Left ventricle myocardium superior (tissue), 1 donor: Measurements from ENCODE around the gene WSCD2. TPM values are rescaled to one million over a fixed set of nuclear protein-coding genes. Genes with fewer than 3 reads are reported as not detected.

Source experiments
- ATAC-seq: fragments of 200-7000 bp; cut with Tn5 transposase; one replicate; pipeline ENCODE4 v1.9.1; 2020; ENCODE audit warnings: mild to moderate bottlenecking, moderate library complexity
- DNase-seq: peaks from one replicate; pipeline ENCODE4 v3.0.0-alpha.2; 2020
- intact Hi-C: fragments of 100-400 bp; cut with micrococcal nuclease; formaldehyde crosslinking; loops from one replicate; pipeline ENCODE4 v1.11.0; 2022
- total RNA-seq: library from RNA; stranded (reverse); fragmentation: NEBNext Ultra II Directional; extraction: Animal tissue kit (Norgen Biotek cat#: 25700); gene quantifications from one replicate; pipeline ENCODE4 v1.2.1, GENCODE V29; 2021
- donor health status: DM: no; HTN: yes; CAD: no; lungs with severe emphysema.

The WSCD2 gene
- total RNA-seq, 1 donor from 2014 or later, result 0.45 TPM

GRCh38 chr12:108148521-108149074 lies 19.5 kb downstream of the WSCD2 start:
- DNase-seq (no peak), ATAC-seq (no peak)
- intact Hi-C loops, result no loop called here

- DNase-seq (no peak), ATAC-seq (no peak)
- intact Hi-C loops, result no loop called here
Observed at GRCh38 chr12:108150436-108150835, 21.3 kb downstream of the WSCD2 start.

- intact Hi-C loops, result no loop called here
- no peak for DNase-seq
- no peak for ATAC-seq
Observed at GRCh38 chr12:108151533-108152169, 22.6 kb downstream of the WSCD2 start.

- ATAC-seq, result no peak
- intact Hi-C loops, result no loop called here
Observed at GRCh38 chr12:108152170-108152538, 23.1 kb downstream of the WSCD2 start.

GRCh38 chr12:108156717-108157116 lies 27.6 kb downstream of the WSCD2 start:
- ATAC-seq (peak; percentile 77), DNase-seq (no peak)
- intact Hi-C loops, result no loop called here

More at GRCh38 chr12:108152170-108152538, 23.1 kb downstream of the WSCD2 start:
- DNase-seq, result no peak

- intact Hi-C loops, result no loop called here
- ATAC-seq (peak; percentile 50), DNase-seq (no peak)
Observed at GRCh38 chr12:108157870-108158459, 28.9 kb downstream of the WSCD2 start.

- intact Hi-C loops, result no loop called here
- ATAC-seq (no peak), DNase-seq (no peak)
Observed at GRCh38 chr12:108162207-108162606, 33.1 kb downstream of the WSCD2 start.

GRCh38 chr12:108166505-108166904 lies 37.4 kb downstream of the WSCD2 start:
- ATAC-seq (no peak), DNase-seq (no peak)
- intact Hi-C loops, result no loop called here

GRCh38 chr12:108167974-108168373 lies 38.9 kb downstream of the WSCD2 start:
- ATAC-seq, result no peak
- intact Hi-C loops, result no loop called here
- no peak for DNase-seq

- ATAC-seq (no peak), DNase-seq (no peak)
- intact Hi-C loops, result no loop called here
Observed at GRCh38 chr12:108169708-108170107, 40.6 kb downstream of the WSCD2 start.

GRCh38 chr12:108170164-108170563 lies 41.1 kb downstream of the WSCD2 start:
- no peak for DNase-seq
- intact Hi-C loops, result no loop called here
- no peak for ATAC-seq

- ATAC-seq (no peak), DNase-seq (no peak)
- intact Hi-C loops, result no loop called here
Observed at GRCh38 chr12:108172033-108172432, 42.9 kb downstream of the WSCD2 start.

- DNase-seq, result no peak
- intact Hi-C loops, result no loop called here
- no peak for ATAC-seq
Observed at GRCh38 chr12:108173160-108173559, 44.1 kb downstream of the WSCD2 start.

- no peak for ATAC-seq
- no peak for DNase-seq
- intact Hi-C loops, result no loop called here
Observed at GRCh38 chr12:108173892-108174291, 44.8 kb downstream of the WSCD2 start.

- ATAC-seq, result no peak
- DNase-seq, result no peak
- intact Hi-C loops, result no loop called here
Observed at GRCh38 chr12:108174641-108175040, 45.6 kb downstream of the WSCD2 start.

GRCh38 chr12:108175310-108175709 lies 46.2 kb downstream of the WSCD2 start:
- intact Hi-C loops, result no loop called here

GRCh38 chr12:108176292-108176691 lies 47.2 kb downstream of the WSCD2 start:
- no peak for DNase-seq
- intact Hi-C loops, result no loop called here
- ATAC-seq, result no peak

More at GRCh38 chr12:108175310-108175709, 46.2 kb downstream of the WSCD2 start:
- DNase-seq, result no peak
- no peak for ATAC-seq

- no peak for ATAC-seq
- intact Hi-C loops, result no loop called here
- no peak for DNase-seq
Observed at GRCh38 chr12:108177131-108177530, 48.0 kb downstream of the WSCD2 start.

- ATAC-seq (no peak), DNase-seq (no peak)
- intact Hi-C loops, result no loop called here
Observed at GRCh38 chr12:108179305-108179704, 50.2 kb downstream of the WSCD2 start.

GRCh38 chr12:108180255-108181094 lies 51.4 kb downstream of the WSCD2 start:
- intact Hi-C loops, result no loop called here
- no peak for ATAC-seq
- DNase-seq, result no peak
